SK-N-SH treated with all-trans-retinoic acid at 6 μM for 48 hours (cell line): Measurements from ENCODE around the gene KREMEN2.

Experiments
- ATAC-seq: fragments of 200-7000 bp; cut with Tn5 transposase; 3 replicates; pipeline ENCODE4 v1.9.1; 2020; ENCODE audit warnings: mild to moderate bottlenecking, moderate library complexity
- ARNTL ChIP-seq: fragments of 450-650 bp; formaldehyde crosslinking; IDR thresholded peaks from 2 replicates; pipeline ENCODE4 v1.5.0; 2020; ENCODE audit warnings: low read depth, mild to moderate bottlenecking, moderate library complexity, borderline replicate concordance
- BACH2 ChIP-seq: fragments of 250-450 bp; sonication (Bioruptor Pico); IDR thresholded peaks from 2 replicates; pipeline ENCODE4 v1.9.0; 2021; ENCODE audit warnings: mild to moderate bottlenecking, borderline replicate concordance
- CREB5 ChIP-seq: fragments of 250-450 bp; sonication (Bioruptor Pico); IDR thresholded peaks from 2 replicates; pipeline ENCODE4 v1.5.1; 2020; ENCODE audit warnings: low read depth, mild to moderate bottlenecking, moderate library complexity
- CSDC2 ChIP-seq: fragments of 250-450 bp; sonication (Bioruptor Pico); IDR thresholded peaks from 2 replicates; pipeline ENCODE4 v1.5.0; 2020; ENCODE audit warnings: mild to moderate bottlenecking, moderate library complexity
- CSRNP3 ChIP-seq: fragments of 250-450 bp; sonication (Bioruptor Pico); IDR thresholded peaks from 2 replicates; pipeline ENCODE4 v1.5.1; 2021; ENCODE audit warnings: mild to moderate bottlenecking, moderate library complexity
- ESRRG ChIP-seq: fragments of 250-450 bp; sonication (Bioruptor Pico); IDR thresholded peaks from 2 replicates; pipeline ENCODE4 v1.6.1; 2021; ENCODE audit warnings: mild to moderate bottlenecking
- GLIS3 ChIP-seq: fragments of 250-450 bp; sonication (Bioruptor Pico); IDR thresholded peaks from 2 replicates; pipeline ENCODE4 v1.5.0; 2020; ENCODE audit warnings: mild to moderate bottlenecking, moderate library complexity
- ISL1 ChIP-seq: fragments of 250-450 bp; sonication (Bioruptor Pico); IDR thresholded peaks from 2 replicates; pipeline ENCODE4 v2.1.2; 2022; ENCODE audit warnings: mild to moderate bottlenecking, moderate library complexity
- OSR1 ChIP-seq: fragments of 250-450 bp; sonication (Bioruptor Pico); IDR thresholded peaks from 2 replicates; pipeline ENCODE4 v1.8.0; 2022; ENCODE audit warnings: moderate library complexity, mild to moderate bottlenecking, inconsistent platforms
- PATZ1 ChIP-seq: fragments of 250-450 bp; sonication (Bioruptor Pico); IDR thresholded peaks from 2 replicates; pipeline ENCODE4 v1.8.0; 2020; ENCODE audit warnings: mild to moderate bottlenecking, moderate library complexity, borderline replicate concordance
- POU6F1 ChIP-seq: fragments of 250-450 bp; sonication (Bioruptor Pico); IDR thresholded peaks from 2 replicates; pipeline ENCODE4 v1.8.0; 2021; ENCODE audit warnings: low read depth, mild to moderate bottlenecking, moderate library complexity, borderline replicate concordance
- PPARA ChIP-seq: fragments of 250-450 bp; sonication (Bioruptor Pico); IDR thresholded peaks from 2 replicates; pipeline ENCODE4 v1.5.0; 2020; ENCODE audit warnings: mild to moderate bottlenecking, borderline replicate concordance
- RARB ChIP-seq: fragments of 250-450 bp; sonication (Bioruptor Pico); IDR thresholded peaks from 2 replicates; pipeline ENCODE4 v1.8.0; 2021; ENCODE audit warnings: mild to moderate bottlenecking, moderate library complexity
- SNAI2 ChIP-seq: fragments of 250-450 bp; sonication (Bioruptor Pico); IDR thresholded peaks from 2 replicates; pipeline ENCODE4 v1.5.0; 2020; ENCODE audit warnings: mild to moderate bottlenecking, moderate library complexity
- TCF4 ChIP-seq: fragments of 250-450 bp; sonication (Bioruptor Pico); IDR thresholded peaks from 2 replicates; pipeline ENCODE4 v1.8.0; 2021; ENCODE audit warnings: mild to moderate bottlenecking, moderate library complexity, borderline replicate concordance
- TOX ChIP-seq: fragments of 250-450 bp; sonication (Bioruptor Pico); IDR thresholded peaks from 2 replicates; pipeline ENCODE4 v1.8.0; 2021; ENCODE audit warnings: mild to moderate bottlenecking, moderate library complexity, borderline replicate concordance
- ZC3H10 ChIP-seq: fragments of 250-450 bp; sonication (Bioruptor Pico); IDR thresholded peaks from 2 replicates; pipeline ENCODE4 v1.5.1; 2021; ENCODE audit warnings: mild to moderate bottlenecking, moderate library complexity
- ZFP3 ChIP-seq: fragments of 250-450 bp; sonication (Bioruptor Pico); IDR thresholded peaks from 2 replicates; pipeline ENCODE4 v1.5.0; 2020; ENCODE audit warnings: mild to moderate bottlenecking, moderate library complexity
- ZFP30 ChIP-seq: fragments of 450-650 bp; formaldehyde crosslinking; IDR thresholded peaks from 2 replicates; pipeline ENCODE4 v1.5.0; 2022; ENCODE audit warnings: mild to moderate bottlenecking, moderate library complexity
- ZNF565 ChIP-seq: fragments of 450-650 bp; formaldehyde crosslinking; conservative IDR thresholded peaks from 2 replicates; pipeline ENCODE4 v1.5.0; 2020; ENCODE audit warnings: low read depth, mild to moderate bottlenecking, moderate library complexity
- ZNF70 ChIP-seq: fragments of 450-650 bp; formaldehyde crosslinking; IDR thresholded peaks from 2 replicates; pipeline ENCODE4 v1.5.0; 2020; ENCODE audit warnings: mild to moderate bottlenecking, moderate library complexity
- ZNF8 ChIP-seq: fragments of 450-650 bp; formaldehyde crosslinking; IDR thresholded peaks from 2 replicates; pipeline ENCODE4 v1.5.0; 2020; ENCODE audit warnings: mild to moderate bottlenecking, moderate library complexity

The KREMEN2 gene

GRCh38 chr16:2988590-2989099 is 24.6 kb downstream of the KREMEN2 start:
- no peak for ATAC-seq
- TF ChIP-seq ZNF70 (no peak), ZFP30 (CRISPR knock-in tag) (no peak), TOX (CRISPR knock-in tag) (no peak), CSRNP3 (CRISPR knock-in tag) (no peak), GLIS3 (no peak), BACH2 (CRISPR knock-in tag) (no peak), ZNF8 (CRISPR knock-in tag) (no peak), POU6F1 (CRISPR knock-in tag) (no peak), TCF4 (CRISPR knock-in tag) (no peak), OSR1 (CRISPR knock-in tag) (no peak), PPARA (CRISPR knock-in tag) (no peak), ESRRG (CRISPR knock-in tag) (no peak), ZFP3 (CRISPR knock-in tag) (no peak), ARNTL (CRISPR knock-in tag) (no peak), PATZ1 (no peak), ISL1 (CRISPR knock-in tag) (no peak), ZNF565 (CRISPR knock-in tag) (no peak), SNAI2 (CRISPR knock-in tag) (no peak), CSDC2 (no peak), RARB (CRISPR knock-in tag) (no peak)

GRCh38 chr16:2990891-2991290 is 26.8 kb downstream of the KREMEN2 start:
- no peak for TF ChIP-seq OSR1 (CRISPR knock-in tag)
- no peak for TF ChIP-seq ISL1 (CRISPR knock-in tag)
- TF ChIP-seq CSRNP3 (CRISPR knock-in tag): no peak
- TF ChIP-seq BACH2 (CRISPR knock-in tag): no peak
- TF ChIP-seq CREB5 (CRISPR knock-in tag): no peak
- TF ChIP-seq ZC3H10 (CRISPR knock-in tag): no peak
- TF ChIP-seq ZFP30 (CRISPR knock-in tag): no peak
- no peak for TF ChIP-seq PPARA (CRISPR knock-in tag)
- no peak for TF ChIP-seq SNAI2 (CRISPR knock-in tag)
- no peak for TF ChIP-seq PATZ1
- TF ChIP-seq GLIS3: no peak
- TF ChIP-seq RARB (CRISPR knock-in tag): no peak
- TF ChIP-seq ZNF8 (CRISPR knock-in tag): no peak
- TF ChIP-seq ZNF70: no peak
- TF ChIP-seq TOX (CRISPR knock-in tag): no peak
- no peak for TF ChIP-seq ZNF565 (CRISPR knock-in tag)
- no peak for TF ChIP-seq CSDC2
- no peak for TF ChIP-seq ARNTL (CRISPR knock-in tag)
- no peak for ATAC-seq
